HG03045 (cell line): ENCODE measurements around the gene ZNF362.
A peak's percentile ranks its signal among the peaks of the same experiment; 100 is the strongest.

Source experiments
- ATAC-seq: cut with Tn5 transposase; IDR thresholded peaks from one replicate; pipeline ENCODE4 v1.9.1; 2021; ENCODE audit warnings: mild to moderate bottlenecking, moderate library complexity; ENCODE audit not compliant: unreplicated experiment

ZNF362 gene

DNA sequence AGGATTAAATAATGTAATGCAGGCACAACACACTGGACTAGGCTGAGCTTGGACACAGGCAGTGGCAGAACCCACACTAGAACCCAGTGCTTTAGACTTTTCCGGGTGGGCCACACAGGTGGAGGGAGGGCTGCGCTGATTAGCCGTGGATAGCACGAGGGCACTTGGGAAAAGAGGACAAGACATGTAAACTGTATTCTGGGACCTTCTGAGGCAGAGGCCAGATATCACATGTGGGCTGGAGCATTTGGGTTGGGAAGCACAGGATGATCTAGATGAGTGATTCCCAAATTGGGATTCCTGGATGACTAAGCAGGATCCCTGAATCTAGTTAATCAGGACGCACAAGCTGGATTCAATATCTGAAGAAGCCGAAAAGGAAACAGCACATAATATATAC, 84.9 kb downstream of the ZNF362 start:
- ATAC-seq, result no peak

DNA sequence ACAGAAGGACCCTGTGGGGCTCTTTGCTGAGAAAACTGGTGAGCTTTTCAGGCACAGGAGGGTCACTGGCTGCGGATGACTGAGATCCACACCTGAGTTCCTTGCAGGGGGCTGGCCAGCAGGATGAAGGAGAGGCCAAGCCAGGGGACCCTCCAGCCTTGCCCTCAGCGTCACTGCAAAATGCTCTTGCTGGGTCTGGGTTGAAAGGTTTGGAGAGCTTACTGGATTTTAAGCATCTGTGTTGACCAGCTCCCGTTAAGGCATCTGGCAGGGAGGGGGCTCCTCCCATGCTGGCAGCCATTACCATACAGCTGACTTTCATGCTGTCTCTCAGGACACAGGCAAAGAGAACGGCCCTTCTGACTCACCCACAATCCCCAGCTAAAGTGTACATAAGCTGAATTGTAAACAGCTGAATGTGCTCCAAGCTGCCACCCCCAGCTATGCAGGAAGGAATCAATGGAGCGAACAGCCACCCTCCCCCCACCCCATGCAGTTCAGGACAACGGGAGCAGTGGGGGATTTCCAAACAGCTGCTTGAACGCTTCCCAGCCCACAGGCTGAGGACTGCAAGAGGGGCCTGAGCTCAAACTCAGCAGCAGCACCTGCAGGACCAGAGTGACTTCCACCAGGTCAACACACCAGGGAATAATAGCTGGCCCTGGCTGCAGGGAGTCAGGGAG, 85.9 kb downstream of the ZNF362 start:
- no peak for ATAC-seq

DNA sequence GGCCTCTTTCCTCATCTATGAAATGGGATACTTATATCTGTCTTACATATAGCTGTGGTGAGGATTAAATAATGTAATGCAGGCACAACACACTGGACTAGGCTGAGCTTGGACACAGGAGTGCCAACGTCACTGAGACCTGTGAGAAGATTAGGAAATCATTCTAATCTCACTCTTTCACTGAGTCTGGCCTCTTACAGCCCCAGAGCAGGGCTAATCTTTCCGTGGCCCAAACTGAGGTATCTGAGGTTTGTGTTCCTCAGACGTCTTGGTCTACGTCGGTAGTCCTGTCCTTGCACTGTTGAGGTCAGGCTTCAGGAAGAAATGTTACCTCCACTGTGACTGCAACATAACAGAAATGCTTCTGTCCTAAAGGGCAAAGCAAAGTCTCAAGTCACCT, 87.2 kb downstream of the ZNF362 start:
- ATAC-seq, result no peak

DNA sequence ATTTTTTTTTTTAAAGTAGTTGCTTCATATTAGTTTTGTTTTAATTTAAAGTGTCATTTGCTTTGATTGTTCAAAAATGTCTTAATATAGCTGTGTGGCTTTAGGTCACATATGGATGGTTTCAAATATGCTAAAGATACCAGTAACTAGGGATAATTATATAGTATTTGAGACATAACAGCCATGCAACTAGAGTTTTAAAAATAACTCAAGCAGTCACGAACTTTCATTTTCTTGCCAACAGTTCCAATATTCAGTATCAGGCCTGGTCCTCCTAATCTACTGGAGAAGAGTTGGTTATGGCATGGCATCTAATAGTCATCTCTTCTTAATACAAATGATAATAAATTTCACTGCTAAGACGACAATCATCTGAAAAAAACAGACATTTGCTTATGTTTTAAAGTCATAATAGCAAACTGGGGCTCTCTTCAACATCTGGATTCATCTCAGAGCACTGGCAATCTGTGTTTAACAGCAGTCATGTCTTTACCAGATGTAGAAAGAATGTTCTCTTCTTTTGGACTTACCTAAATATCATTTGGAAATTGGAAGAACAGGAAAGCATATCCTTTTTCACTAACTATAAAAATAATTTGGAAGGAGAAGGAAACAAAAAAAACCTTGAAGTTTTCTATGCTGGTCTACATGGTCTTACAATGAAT, 88.7 kb downstream of the ZNF362 start:
- ATAC-seq, result no peak

DNA sequence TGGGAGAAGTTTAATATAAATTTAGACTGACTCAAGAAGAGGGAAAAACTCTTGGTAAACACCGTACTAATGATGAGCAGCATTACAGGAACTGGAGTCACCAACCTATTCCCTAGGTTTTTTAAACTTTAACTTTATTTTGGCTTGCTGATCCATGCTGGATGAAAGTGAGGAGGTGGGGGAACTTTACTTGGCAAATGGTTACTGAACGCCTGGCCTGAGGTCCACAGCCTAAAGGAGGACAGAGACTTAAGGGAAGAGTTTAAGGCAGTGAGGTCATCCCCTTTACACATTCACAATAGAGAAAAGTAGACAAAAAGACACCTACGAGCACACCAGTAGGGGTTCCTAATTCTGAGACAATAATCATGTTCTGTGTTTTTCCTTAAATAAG, 90.2 kb downstream of the ZNF362 start:
- no peak for ATAC-seq

DNA sequence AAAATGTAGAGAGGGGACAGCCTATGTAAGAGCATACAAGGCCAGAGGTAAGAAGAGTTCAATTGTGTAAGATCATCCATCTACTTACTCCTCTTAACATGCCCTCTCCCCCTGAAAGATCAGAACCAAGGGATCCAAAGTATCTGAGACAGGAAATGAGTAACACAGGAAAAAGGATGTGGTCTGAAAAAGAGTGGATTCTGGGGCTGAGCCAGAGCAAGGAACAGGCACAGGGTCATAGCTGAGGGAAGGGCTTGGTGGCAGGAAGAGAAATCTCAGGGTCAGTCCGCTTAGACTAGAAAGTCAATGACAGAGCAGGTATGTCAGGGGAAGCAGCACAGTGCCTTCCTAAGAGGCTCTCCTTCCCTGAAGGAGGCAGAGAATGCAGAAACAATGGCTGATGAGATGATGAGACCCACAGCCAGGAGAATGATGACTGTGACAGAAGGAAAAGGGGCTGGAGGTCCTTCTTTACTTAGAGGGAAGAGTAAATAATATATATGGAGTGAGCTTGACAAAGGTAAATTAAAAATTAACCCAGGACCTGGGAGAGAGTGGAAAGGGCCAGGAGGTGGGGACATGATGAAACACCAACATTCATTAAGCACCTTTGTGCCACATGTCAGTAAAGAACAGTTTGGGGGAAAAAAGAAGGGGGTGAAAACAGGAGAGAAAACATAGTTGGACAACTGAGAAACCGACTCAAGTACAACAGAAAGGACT, 90.8 kb downstream of the ZNF362 start:
- ATAC-seq, result no peak

DNA sequence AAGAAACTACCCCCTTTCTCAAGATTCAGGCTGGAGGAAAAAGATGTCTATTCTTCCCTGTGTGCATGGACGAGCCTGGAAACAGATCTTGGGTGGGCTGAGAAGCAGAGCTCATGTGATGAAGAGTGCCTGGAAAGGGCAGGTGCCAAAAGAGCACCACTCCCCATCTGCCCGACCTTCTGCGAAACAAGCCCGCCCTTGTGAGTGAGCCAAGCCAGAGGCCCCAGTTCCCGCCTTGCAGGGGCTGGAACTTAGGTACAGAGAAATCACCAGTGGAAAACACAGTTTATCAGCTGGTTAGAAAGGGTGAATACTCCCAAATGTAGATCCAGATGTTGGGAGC, 91.3 kb downstream of the ZNF362 start:
- no peak for ATAC-seq

DNA sequence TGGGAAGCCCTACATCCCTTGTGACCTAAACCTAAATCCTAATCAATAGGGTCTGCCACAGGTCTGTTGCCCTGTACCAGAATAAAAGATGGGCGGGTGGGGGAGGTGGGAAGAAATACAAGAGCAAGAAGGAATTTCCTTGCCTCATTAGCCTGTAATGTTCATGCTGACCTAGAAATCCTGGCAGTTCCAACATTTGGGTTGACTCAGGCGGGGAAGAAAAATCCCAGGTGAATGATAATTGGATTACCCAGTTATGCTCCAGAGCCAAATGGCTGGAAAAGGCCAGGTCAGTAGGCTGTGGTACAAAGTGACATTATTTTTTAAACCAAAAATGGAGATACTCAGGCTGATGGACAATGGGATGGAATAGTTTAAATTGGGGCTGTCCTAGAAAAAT, 91.9 kb downstream of the ZNF362 start:
- no peak for ATAC-seq

DNA sequence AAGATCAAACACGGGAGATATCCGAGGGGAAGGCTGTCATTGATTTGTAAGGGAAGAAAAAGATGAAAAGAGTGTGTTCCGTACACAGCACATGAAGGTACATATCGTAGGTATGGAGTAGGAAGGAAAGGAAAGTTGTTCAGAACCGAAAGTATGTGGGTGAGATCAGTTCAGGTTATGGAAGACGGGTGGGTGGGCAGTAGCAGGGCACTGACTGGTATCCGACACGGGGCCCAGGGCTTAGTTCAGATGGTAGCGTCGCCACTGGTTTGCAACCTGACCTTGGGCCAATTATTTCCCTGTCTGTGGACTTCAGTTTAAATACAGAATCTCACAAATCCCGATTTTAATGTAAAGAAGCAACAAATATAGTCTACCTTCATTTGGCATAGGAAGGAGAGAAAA, 92.4 kb downstream of the ZNF362 start:
- ATAC-seq, result no peak

DNA sequence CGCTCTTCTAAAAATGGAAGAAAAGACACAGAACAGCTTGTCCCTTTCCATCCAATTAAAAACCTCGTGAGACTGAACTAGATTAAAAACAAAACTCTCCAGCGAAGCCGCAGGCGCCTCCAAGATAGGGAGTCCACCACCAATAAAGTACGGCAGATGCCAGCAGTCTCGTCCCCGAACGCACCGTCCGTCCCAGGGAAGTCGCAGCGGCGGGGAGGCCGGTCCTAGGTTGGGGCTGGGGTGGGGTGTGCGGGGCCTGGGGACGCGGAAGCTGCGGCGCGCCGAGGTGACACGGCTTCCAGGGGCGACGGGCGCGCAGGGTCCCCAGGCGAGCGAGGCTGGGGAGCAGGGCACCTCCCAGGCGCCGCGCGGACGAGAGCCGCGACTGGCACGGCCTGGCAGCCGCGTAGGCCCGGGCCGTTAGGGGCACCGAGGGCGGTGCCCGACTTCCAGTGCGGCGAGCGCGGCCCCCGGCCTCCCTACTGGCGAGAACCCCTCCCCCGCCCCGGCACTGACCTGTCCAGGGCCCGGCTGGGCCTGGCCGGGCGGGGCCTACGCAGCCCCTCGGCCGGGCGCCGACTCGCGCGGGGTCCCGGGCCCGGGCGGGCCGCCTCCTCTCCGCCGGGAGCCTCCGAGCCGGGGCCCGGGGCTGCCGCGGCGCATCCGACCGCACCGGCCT, 92.9 kb downstream of the ZNF362 start:
- peak; percentile 37 for ATAC-seq

DNA sequence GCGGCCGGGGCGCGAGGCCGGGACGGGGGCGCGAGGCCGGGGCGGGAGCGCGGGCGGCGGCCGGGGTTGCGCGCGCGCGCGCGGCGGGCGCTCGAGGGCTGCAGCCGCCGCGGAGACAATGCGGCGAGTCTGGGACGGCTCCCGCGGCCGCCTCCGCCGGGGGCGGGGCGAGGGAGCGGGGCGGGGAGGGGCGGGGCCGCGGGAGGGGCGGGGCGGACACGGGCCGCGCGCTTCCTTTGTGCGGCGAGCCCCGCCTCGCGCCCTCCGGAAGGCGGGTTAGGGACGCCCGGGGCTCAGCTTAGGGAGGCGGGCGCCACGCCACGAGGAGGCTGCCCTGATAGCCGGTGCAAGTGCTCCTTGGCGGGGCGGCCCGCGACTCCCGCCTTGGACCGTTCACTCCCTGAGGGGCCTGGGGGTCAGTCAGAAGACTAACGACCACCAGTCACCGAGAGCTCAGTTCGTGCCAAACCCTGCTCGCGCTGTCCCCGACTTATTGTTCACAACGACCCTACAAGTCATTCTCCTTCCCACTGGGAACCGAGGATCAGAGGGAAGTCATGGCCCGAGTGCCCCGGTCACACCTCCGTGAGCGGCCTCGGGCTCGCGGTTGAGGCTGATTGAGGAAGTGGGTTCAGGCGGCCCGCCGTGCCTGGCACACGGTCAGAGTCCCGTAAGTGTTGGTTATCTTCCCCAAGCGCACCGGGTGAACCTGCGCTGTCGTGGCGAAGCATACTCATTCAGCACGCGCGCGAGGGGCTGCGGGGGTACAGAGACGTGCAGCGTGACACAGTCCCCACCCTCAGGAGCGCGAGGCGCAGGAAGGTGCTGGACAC, 93.7 kb downstream of the ZNF362 start:
- ATAC-seq, result peak; percentile 86
